Smooth muscle cell (in vitro differentiated cells): Measurements from ENCODE around the gene CNGA3. TPM values are rescaled to one million over a fixed set of nuclear protein-coding genes. Genes with fewer than 3 reads are reported as not detected.

Experiments
- DNase-seq: peaks from one replicate; lab custom pipeline; 2025; ENCODE audit not compliant: unreplicated experiment; lab: John Stamatoyannopoulos, UW
- H2AFZ ChIP-seq: fragments of 200-600 bp; sonication (generic); 2 replicates; pipeline ENCODE4 v1.6.0; 2016; ENCODE audit warnings: antibody characterized with exemption, low read depth, mild to moderate bottlenecking
- H3F3A ChIP-seq: fragments of 200-600 bp; sonication (generic); 2 replicates; pipeline ENCODE4 v1.6.0; 2017; ENCODE audit warnings: antibody characterized with exemption, low read depth
- H3K27ac ChIP-seq: fragments of 200-600 bp; sonication (generic); 2 replicates; pipeline ENCODE4 v1.5.1; 2016; ENCODE audit warnings: low read depth, mild to moderate bottlenecking
- H3K27me3 ChIP-seq: fragments of 200-600 bp; sonication (generic); 2 replicates; pipeline ENCODE4 v1.6.1; 2016; ENCODE audit warnings: low read depth, mild to moderate bottlenecking
- H3K36me3 ChIP-seq: fragments of 200-600 bp; sonication (generic); 2 replicates; pipeline ENCODE4 v1.5.1; 2016; ENCODE audit warnings: low read depth
- H3K4me1 ChIP-seq: fragments of 200-600 bp; sonication (generic); 2 replicates; pipeline ENCODE4 v1.5.1; 2016; ENCODE audit warnings: low read depth
- H3K4me2 ChIP-seq: fragments of 200-600 bp; sonication (generic); 2 replicates; pipeline ENCODE4 v1.6.0; 2016; ENCODE audit warnings: mild to moderate bottlenecking
- H3K4me3 ChIP-seq: fragments of 200-600 bp; sonication (generic); 2 replicates; pipeline ENCODE4 v1.5.1; 2016; ENCODE audit warnings: mild to moderate bottlenecking
- H3K79me2 ChIP-seq: fragments of 200-600 bp; sonication (generic); 2 replicates; pipeline ENCODE4 v1.6.0; 2016; ENCODE audit warnings: low read depth, mild to moderate bottlenecking
- H3K9ac ChIP-seq: fragments of 200-600 bp; sonication (generic); 2 replicates; pipeline ENCODE4 v1.6.0; 2016; ENCODE audit warnings: low read depth
- H3K9me3 ChIP-seq: fragments of 200-600 bp; sonication (generic); replicated peaks from 2 replicates; pipeline ENCODE4 v1.5.1; 2016; ENCODE audit warnings: low read depth
- H4K20me1 ChIP-seq: fragments of 200-600 bp; sonication (generic); 2 replicates; pipeline ENCODE4 v1.6.0; 2016; ENCODE audit warnings: low read depth
- CTCF ChIP-seq: fragments of 200-600 bp; sonication (generic); IDR thresholded peaks from 2 replicates; pipeline ENCODE4 v1.5.1; 2017; ENCODE audit warnings: borderline replicate concordance, mild to moderate bottlenecking, antibody characterized with exemption; ENCODE audit not compliant: insufficient read depth, poor library complexity, severe bottlenecking
- WGBS: methylation state at CpG from one replicate; pipeline ENCODE4 v1.1.7; 2016; ENCODE audit warnings: low lambda C conversion rate; 5-methylcytosine and 5-hydroxymethylcytosine counted together
- polyA plus RNA-seq: library from polyadenylated mRNA; unstranded; fragments of >200 nt; fragmentation: Nextera tagmentation; extraction: Ambion mirVana; gene quantifications from 2 replicates; pipeline ENCODE4 v1.2.1, GENCODE V29; 2016
- total RNA-seq: library from RNA; depleted of rRNA; stranded (reverse); fragments of >200 nt; gene quantifications from 2 replicates; pipeline ENCODE4 v1.2.3, GENCODE V29; 2014

Gene CNGA3
- total and polyA plus RNA-seq, 2 experiments from 2014 or later: not detected

- Histone ChIP-seq H3K9ac (no peak overlapping the region), H3K27me3 (peaks cover 4% of the 10 kb centered on the region), H3F3A (no peaks in the 10 kb centered on the region), H3K79me2 (no peaks in the 10 kb centered on the region), H2AFZ (no peak overlapping the region), H3K4me2 (no peak overlapping the region), H3K36me3 (no peaks in the 10 kb centered on the region), H3K4me1 (no peaks in the 10 kb centered on the region), H4K20me1 (no peaks in the 10 kb centered on the region), H3K9me3 (no peaks in the 10 kb centered on the region), H3K4me3 (no peak overlapping the region), H3K27ac (no peak overlapping the region)
- no peak for TF ChIP-seq CTCF
- WGBS: 63% methylated on average over 5 of the region's 5 CpGs
- no peak for DNase-seq
These were observed 28.0 kb downstream of the CNGA3 start for GRCh38 chr2:98374286-98374685.

GRCh38 chr2:98374958-98375570 lies 28.8 kb downstream of the CNGA3 start:
- Histone ChIP-seq H3K9me3 (no peaks in the 10 kb centered on the region), H3K4me3 (no peak overlapping the region), H3K79me2 (no peaks in the 10 kb centered on the region), H4K20me1 (no peaks in the 10 kb centered on the region), H3K4me1 (no peaks in the 10 kb centered on the region), H3K27me3 (peaks cover 6% of the 10 kb centered on the region), H3F3A (no peaks in the 10 kb centered on the region), H3K9ac (no peak overlapping the region), H2AFZ (no peak overlapping the region), H3K36me3 (no peaks in the 10 kb centered on the region), H3K27ac (no peak overlapping the region), H3K4me2 (no peak overlapping the region)
- TF ChIP-seq CTCF: no peak
- 81% methylated on average over 11 of the region's 11 CpGs for WGBS
- DNase-seq: no peak

GRCh38 chr2:98376301-98376910 lies 30.1 kb downstream of the CNGA3 start:
- H3K79me2 ChIP-seq: no peaks in the 10 kb centered on the region
- H3K4me1 ChIP-seq: no peaks in the 10 kb centered on the region
- H3F3A ChIP-seq: no peaks in the 10 kb centered on the region
- TF ChIP-seq CTCF: no peak
- H4K20me1 ChIP-seq: no peaks in the 10 kb centered on the region
- H3K36me3 ChIP-seq: no peaks in the 10 kb centered on the region
- no peak overlapping the region for H3K4me3 ChIP-seq
- H3K9me3 ChIP-seq: no peaks in the 10 kb centered on the region
- WGBS: 71% methylated on average over 6 of the region's 6 CpGs
- no peak overlapping the region for H3K9ac ChIP-seq
- no peak overlapping the region for H3K4me2 ChIP-seq
- DNase-seq: no peak
- peaks cover 11% of the 10 kb centered on the region for H3K27me3 ChIP-seq
- H2AFZ ChIP-seq: no peak overlapping the region
- no peak overlapping the region for H3K27ac ChIP-seq

- Histone ChIP-seq H2AFZ (no peak overlapping the region), H3K4me3 (no peak overlapping the region), H3K4me1 (no peaks in the 10 kb centered on the region), H3K27me3 (peaks cover 11% of the 10 kb centered on the region), H4K20me1 (no peaks in the 10 kb centered on the region), H3K27ac (no peak overlapping the region), H3K9me3 (no peaks in the 10 kb centered on the region), H3K4me2 (no peak overlapping the region), H3K36me3 (no peaks in the 10 kb centered on the region), H3K79me2 (no peaks in the 10 kb centered on the region), H3F3A (no peaks in the 10 kb centered on the region), H3K9ac (no peak overlapping the region)
- no peak for TF ChIP-seq CTCF
- DNase-seq: no peak
- WGBS: 86% methylated on average over 8 of the region's 8 CpGs
These were observed 30.7 kb downstream of the CNGA3 start for GRCh38 chr2:98376996-98377395.
